Measurements from ENCODE around the gene ZNF319.

ZNF319 gene

GRCh38 chr16:57951204-57951960, 49.1 kb downstream of the ZNF319 start:
- no peak for DNase-seq

DNA sequence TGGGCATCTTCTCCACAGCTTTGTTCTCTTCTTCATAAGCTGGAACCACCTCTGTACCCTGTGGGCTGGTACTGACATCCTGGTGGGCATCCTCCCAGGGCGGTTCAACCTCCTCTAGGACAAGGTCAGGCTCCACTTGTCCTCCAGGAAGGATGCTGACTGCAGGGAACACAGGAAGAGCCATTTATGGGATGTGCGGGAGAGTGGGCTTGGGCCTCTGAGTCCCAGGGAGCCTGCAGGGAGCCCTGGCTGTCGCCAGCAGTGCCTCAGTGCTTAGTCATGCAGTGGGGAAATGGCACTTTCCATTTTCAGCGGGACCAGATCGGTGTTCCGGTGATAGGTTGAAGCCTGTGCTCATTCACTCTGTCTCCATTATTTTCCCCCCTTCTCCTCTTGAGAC, 50.1 kb downstream of the ZNF319 start:
- no peak for DNase-seq

GRCh38 chr16:57949595-57950238, 50.8 kb downstream of the ZNF319 start:
- no peak for DNase-seq

DNA sequence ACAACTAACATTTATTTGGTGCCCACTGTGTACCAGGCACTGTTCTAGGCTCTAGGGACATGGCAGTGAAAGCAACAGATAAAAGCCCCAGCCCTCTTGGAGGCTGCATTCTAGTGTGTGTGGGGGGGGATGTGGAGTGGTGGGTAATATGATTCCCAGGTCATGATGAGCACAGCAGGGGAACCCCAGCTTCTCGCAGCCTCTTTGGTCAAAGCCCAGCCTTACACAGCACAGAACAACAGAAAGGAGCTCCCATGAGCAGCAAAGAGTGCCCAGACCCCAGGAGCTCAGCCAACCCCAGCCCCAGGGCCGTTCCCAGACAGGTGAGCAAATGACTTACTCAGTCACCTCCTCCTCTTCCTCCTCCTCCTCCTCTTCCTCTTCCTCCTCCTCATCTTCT, 51.5 kb downstream of the ZNF319 start:
- DNase-seq: no peak

DNA sequence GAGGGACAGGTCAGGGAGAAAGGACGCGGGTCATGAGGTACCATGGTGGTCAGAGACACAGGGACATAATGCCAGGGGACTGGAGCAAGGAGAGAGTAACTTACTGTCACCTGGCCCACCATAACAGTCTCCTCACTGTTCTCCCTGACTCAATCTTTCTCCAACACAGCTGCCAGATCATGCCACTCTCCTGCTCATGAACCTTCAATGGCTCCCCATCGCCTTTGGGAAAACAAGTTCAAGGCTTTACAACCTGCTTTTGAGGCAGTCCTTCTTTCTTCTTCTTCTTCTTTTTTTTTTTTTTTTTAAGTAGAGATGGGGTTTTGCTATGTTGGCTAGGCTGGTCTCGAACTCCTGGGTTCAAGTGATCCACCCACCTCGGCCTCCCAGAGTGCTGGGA, 52.4 kb downstream of the ZNF319 start:
- no peak for DNase-seq

DNA sequence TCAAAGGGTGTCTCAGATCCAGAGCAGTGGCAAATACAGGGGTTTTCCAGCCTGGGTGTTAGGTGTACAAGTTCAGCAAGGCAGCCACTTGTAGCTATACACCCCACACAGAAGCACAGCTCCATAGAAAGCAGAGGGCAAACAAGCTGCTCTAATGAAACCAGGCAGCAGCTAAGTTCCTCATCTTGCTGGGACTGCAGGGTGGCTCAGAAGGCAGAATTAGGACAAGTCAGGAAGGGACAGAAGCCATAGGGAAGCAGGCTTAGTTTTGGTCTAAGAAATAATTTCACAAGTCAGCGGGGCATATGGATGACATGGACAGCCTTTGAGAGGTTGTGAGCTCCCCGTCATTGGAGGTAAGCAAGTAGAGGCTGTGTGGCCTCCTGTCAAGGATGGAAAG, 53.2 kb downstream of the ZNF319 start:
- no peak for DNase-seq

DNA sequence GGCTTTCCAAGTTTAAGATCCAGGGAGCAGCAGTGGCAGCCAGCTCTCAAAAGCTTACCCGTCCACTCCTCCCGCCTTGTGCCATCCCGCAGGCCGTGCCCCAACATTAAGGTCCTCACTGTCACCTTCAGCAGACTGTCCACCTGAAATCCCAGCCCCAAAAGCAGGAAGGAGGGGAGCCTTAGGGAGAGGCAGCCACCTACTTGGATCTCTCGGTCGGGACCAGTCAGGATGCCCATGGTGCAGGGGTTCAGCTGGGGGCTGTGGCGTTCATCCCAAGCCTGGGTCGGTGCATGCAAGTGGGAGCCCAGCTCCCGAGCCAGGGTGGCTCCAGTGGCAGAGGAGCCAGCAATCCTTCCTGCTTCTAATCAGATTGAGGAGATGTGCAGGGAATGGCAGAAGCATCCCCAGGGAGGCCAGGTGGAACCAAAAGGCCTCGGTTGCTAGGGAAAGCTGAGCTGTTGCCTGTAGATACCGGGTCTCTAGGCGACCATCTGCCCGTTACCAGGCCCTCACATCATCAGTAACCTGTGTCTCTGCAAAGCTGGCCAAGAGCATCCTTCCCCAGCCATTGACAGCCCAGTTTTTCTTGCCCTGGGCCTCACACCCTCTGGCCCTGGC, 54.2 kb downstream of the ZNF319 start:
- DNase-seq: no peak

GRCh38 chr16:57945740-57946138, 54.7 kb downstream of the ZNF319 start:
- no peak for DNase-seq

DNA sequence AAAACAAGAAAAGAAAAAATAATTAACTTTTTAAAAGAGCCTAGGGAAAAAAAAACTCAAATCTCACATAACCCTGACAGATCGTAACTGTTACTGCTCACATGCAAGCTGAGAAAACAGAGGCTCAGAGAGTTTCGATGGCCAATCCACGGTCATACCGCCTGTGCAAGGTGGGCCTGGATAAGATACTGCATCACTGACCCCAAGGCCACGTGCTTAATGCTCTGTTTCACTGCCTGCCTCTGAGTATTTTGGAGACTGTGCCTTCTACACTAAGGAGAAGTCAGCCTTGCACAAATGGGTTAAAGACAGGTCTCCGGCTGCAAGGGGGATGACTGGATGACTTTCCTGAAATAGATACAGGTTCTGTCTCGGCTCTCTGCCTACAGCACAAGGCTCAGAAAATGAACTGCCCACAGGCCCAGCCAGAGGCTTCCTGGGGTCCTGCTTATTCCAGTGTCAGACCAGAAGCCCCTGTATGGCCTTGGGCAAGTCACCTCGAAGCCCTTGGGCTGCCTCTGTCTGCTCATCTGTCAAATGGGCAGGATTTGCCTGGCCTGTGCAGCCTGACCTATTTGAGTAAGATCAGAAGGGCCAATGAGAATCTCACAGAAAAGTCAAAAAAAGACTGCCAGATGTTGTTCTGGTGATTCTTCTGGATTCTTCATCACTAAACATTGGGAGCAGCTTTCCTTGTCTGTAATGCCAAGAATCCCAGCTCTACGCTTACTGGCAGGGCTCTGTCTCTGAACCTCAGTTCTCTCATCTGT, 55.3 kb downstream of the ZNF319 start:
- no peak for DNase-seq

Measured in CD4-positive, alpha-beta T cell treated with Interleukin-15 for 1 hour (primary cell).